Loucy (cell line): ENCODE data around the gene FAM25A.

Experiments
- CTCF ChIP-seq: fragments of 200-600 bp; sonication (generic); conservative IDR thresholded peaks from 2 replicates; pipeline ENCODE4 v1.5.1; 2014; ENCODE audit warnings: mild to moderate bottlenecking, antibody characterized with exemption, low read length
- EZH2phosphoT487 ChIP-seq: fragments of 200-600 bp; IDR thresholded peaks from 2 replicates; pipeline ENCODE4 v1.6.1; 2018; ENCODE audit warnings: antibody characterized with exemption, mild to moderate bottlenecking, moderate library complexity, borderline replicate concordance

- no peak for TF ChIP-seq CTCF
- no peak for TF ChIP-seq EZH2phosphoT487
These were observed 40.3 kb downstream of the FAM25A start for GRCh38 chr10:87060280-87060928.
